GM18861 (cell line): ENCODE results near the gene TMEM52.
"Not testable (repeated sequence)": the region's sequence is repeated elsewhere in the genome, so short reads cannot be mapped to it uniquely, and the experiment has no call there.

ENCODE experiments used
- ATAC-seq: cut with Tn5 transposase; IDR thresholded peaks from one replicate; pipeline ENCODE4 v1.9.1; 2021; ENCODE audit not compliant: unreplicated experiment

The TMEM52 gene

GRCh38 chr1:1895456-1896336 is 23.4 kb downstream of the TMEM52 start:
- ATAC-seq = no peak

GRCh38 chr1:1895060-1895418 is 24.0 kb downstream of the TMEM52 start:
- no peak for ATAC-seq

- no peak for ATAC-seq
Observed at GRCh38 chr1:1894354-1895059, 24.6 kb downstream of the TMEM52 start.

- no peak for ATAC-seq
Observed at GRCh38 chr1:1893997-1894353, 25.1 kb downstream of the TMEM52 start.

- ATAC-seq = no peak
Observed at GRCh38 chr1:1893291-1893985, 25.6 kb downstream of the TMEM52 start.

GRCh38 chr1:1892763-1893120 is 26.3 kb downstream of the TMEM52 start:
- ATAC-seq = no peak

GRCh38 chr1:1892079-1892762 is 26.9 kb downstream of the TMEM52 start:
- no peak for ATAC-seq

GRCh38 chr1:1891349-1892078 is 27.6 kb downstream of the TMEM52 start:
- peak; percentile 12 for ATAC-seq

- peak; percentile 70 for ATAC-seq
Observed at GRCh38 chr1:1890506-1891348, 28.4 kb downstream of the TMEM52 start, which contains the start of gene GNB1. Gene GNB1 (minus strand): TSS chr1:1891087. CDS start chr1:1825453, 65,634 bp downstream.

GRCh38 chr1:1889847-1890505 is 29.1 kb downstream of the TMEM52 start:
- peak; percentile 13 for ATAC-seq

- no peak for ATAC-seq
Observed at GRCh38 chr1:1889090-1889750, 29.9 kb downstream of the TMEM52 start.

GRCh38 chr1:1883890-1884289 is 35.2 kb downstream of the TMEM52 start:
- ATAC-seq = not testable (repeated sequence)

GRCh38 chr1:1883092-1883873 is 35.8 kb downstream of the TMEM52 start:
- no peak for ATAC-seq

GRCh38 chr1:1881727-1882126 is 37.4 kb downstream of the TMEM52 start:
- ATAC-seq = no peak

GRCh38 chr1:1880617-1881312 is 38.3 kb downstream of the TMEM52 start:
- no peak for ATAC-seq

GRCh38 chr1:1879942-1880341 is 39.1 kb downstream of the TMEM52 start:
- ATAC-seq = no peak

GRCh38 chr1:1877865-1878436 is 41.1 kb downstream of the TMEM52 start:
- ATAC-seq = no peak
